Kasumi-1 (cell line): Measurements from ENCODE around the gene FLNB.

Experiments
- DNase-seq, 2 experiments: peaks; one replicate each; lab custom pipeline; 2025; lab: John Stamatoyannopoulos, UW

The FLNB gene

GRCh38 chr3:58135712-58136543 lies 127.7 kb downstream of the FLNB start:
- DNase-seq, result peak in 1 of 2 experiments; percentile 39

GRCh38 chr3:58137306-58137705 lies 129.1 kb downstream of the FLNB start:
- DNase-seq, result no peak

- no peak for DNase-seq
These were observed 133.6 kb downstream of the FLNB start for GRCh38 chr3:58141766-58142345.

GRCh38 chr3:58143417-58144055 lies 135.3 kb downstream of the FLNB start:
- no peak for DNase-seq

- no peak for DNase-seq
These were observed 136.5 kb downstream of the FLNB start for GRCh38 chr3:58144478-58145325.

- no peak for DNase-seq
These were observed 139.8 kb downstream of the FLNB start for GRCh38 chr3:58148049-58148448.

GRCh38 chr3:58150130-58150809 lies 142.0 kb downstream of the FLNB start:
- no peak for DNase-seq

GRCh38 chr3:58150810-58151199 lies 142.6 kb downstream of the FLNB start:
- no peak for DNase-seq

GRCh38 chr3:58151637-58152036 lies 143.4 kb downstream of the FLNB start:
- no peak for DNase-seq

GRCh38 chr3:58152225-58153015 lies 144.2 kb downstream of the FLNB start:
- no peak for DNase-seq

GRCh38 chr3:58153371-58153770 lies 145.1 kb downstream of the FLNB start:
- DNase-seq, result no peak

GRCh38 chr3:58154626-58155449 lies 146.6 kb downstream of the FLNB start:
- no peak for DNase-seq

- no peak for DNase-seq
These were observed 147.6 kb downstream of the FLNB start for GRCh38 chr3:58155838-58156237.

- DNase-seq, result no peak
These were observed 149.5 kb downstream of the FLNB start for GRCh38 chr3:58157700-58158099.

GRCh38 chr3:58158442-58159153 lies 150.4 kb downstream of the FLNB start:
- no peak for DNase-seq

GRCh38 chr3:58160399-58160798 lies 152.2 kb downstream of the FLNB start:
- DNase-seq, result no peak

GRCh38 chr3:58161435-58162398 lies 153.5 kb downstream of the FLNB start:
- no peak for DNase-seq

- DNase-seq, result no peak
These were observed 155.0 kb downstream of the FLNB start for GRCh38 chr3:58163234-58163633.
